NCI-H2227 treated with DMSO at 0.1 percent for 48 hours (cell line): ENCODE results near the gene SEC22B.
"Not testable (repeated sequence)": the region's sequence is repeated elsewhere in the genome, so short reads cannot be mapped to it uniquely, and the experiment has no call there.

Experiments
- DNase-seq: peaks from one replicate; lab custom pipeline; 2025; lab: John Stamatoyannopoulos, UW

SEC22B gene

DNA sequence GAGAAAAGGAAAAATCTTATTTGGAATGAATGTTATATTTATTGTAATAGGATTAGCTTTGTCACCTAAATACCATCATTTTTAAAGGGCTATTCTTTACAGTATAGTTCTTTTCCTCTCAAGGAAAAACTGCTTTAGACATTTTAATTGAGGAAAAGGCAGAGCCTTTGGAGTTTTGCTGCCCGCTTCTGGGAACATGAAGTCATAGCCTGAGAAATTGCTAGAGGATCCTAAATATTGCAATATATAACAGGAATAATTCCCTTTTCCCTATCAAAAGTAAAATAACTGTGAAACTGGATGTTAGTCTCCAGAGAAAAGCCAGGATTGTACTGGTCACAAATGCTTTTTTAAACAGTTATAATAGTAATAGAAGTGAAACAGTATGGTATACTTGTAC is 30.5 kb downstream of the SEC22B start:
- not testable (repeated sequence) for DNase-seq

- not testable (repeated sequence) for DNase-seq
These were observed 31.7 kb downstream of the SEC22B start for GRCh38 chr1:120144626-120145025.

DNA sequence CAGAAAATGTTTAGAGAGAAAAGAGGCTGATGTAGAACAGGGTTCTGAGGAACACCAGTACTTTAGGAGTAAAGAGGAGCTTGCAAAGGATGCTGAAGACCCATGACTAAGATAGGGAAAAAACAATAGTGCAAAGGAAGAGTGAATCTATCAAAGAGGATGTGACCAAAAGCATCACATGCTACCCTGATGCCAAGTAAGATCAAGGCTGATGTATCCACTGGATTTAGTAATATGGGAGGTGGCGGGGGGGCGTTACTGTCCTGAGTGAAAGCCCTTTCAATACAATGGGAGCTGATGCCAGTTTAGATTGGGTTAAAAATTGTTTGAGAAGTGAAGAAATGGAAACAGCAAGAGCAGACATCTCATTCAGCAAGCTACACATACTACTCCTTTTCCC is 32.2 kb downstream of the SEC22B start:
- not testable (repeated sequence) for DNase-seq

- not testable (repeated sequence) for DNase-seq
These were observed 33.0 kb downstream of the SEC22B start for GRCh38 chr1:120143334-120143733.

- not testable (repeated sequence) for DNase-seq
These were observed 33.6 kb downstream of the SEC22B start for GRCh38 chr1:120142512-120143263.

DNA sequence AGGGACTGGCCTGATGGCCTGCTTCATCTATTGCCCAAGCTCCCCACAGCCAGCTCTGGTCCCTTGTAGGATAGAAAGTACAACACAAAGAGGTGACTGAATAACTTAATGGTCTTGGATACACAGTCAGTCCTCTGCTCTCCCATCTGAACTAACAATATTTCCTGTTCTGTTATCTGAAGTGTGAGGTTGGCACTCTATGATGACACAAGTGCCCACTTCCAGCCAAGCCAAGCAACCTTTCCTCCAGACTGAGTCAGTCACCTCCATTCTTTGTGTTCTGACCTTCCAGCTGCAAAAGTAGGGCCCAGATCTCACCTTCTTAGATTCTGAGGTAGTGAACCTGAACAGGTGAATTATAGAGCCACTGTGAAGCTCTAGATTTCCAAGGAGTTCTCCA is 34.5 kb downstream of the SEC22B start:
- not testable (repeated sequence) for DNase-seq

- not testable (repeated sequence) for DNase-seq
These were observed 35.6 kb downstream of the SEC22B start for GRCh38 chr1:120140656-120141265.

GRCh38 chr1:120136086-120136485 is 40.2 kb downstream of the SEC22B start:
- not testable (repeated sequence) for DNase-seq

- not testable (repeated sequence) for DNase-seq
These were observed 42.4 kb downstream of the SEC22B start for GRCh38 chr1:120133928-120134325.

DNA sequence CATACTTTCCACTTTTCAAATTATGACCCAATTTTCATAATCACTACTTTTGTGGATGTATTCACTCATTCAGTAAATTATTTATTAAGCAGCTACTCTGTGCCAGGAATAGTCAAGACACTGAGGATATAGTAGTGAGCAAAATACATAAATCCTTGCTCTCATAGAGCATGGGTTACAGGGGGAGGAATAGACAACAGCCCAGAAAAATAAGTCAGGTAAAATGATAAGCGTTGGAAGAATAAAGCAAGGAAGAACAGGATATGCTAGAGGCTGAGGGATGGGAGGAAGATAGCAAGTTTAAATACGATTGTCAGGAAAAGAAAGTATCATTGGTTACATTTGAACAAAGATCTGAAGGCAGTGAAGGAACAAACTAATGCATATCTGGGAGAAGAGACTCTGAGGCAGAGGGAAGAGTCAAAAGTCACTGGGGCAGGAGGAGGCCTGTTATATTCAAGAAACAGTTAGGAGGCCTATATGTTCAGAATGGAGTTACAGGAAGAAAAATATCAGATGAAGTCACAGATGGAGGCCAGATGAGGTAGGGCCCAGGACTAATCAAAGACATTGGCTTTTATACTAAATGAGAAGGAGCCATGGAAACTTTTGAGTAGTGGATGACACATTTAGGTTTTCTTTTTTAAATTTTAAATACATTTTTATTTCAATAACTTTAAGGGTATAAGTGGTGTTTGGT is 42.9 kb downstream of the SEC22B start:
- no peak for DNase-seq

GRCh38 chr1:120132406-120132763 is 43.9 kb downstream of the SEC22B start:
- not testable (repeated sequence) for DNase-seq

DNA sequence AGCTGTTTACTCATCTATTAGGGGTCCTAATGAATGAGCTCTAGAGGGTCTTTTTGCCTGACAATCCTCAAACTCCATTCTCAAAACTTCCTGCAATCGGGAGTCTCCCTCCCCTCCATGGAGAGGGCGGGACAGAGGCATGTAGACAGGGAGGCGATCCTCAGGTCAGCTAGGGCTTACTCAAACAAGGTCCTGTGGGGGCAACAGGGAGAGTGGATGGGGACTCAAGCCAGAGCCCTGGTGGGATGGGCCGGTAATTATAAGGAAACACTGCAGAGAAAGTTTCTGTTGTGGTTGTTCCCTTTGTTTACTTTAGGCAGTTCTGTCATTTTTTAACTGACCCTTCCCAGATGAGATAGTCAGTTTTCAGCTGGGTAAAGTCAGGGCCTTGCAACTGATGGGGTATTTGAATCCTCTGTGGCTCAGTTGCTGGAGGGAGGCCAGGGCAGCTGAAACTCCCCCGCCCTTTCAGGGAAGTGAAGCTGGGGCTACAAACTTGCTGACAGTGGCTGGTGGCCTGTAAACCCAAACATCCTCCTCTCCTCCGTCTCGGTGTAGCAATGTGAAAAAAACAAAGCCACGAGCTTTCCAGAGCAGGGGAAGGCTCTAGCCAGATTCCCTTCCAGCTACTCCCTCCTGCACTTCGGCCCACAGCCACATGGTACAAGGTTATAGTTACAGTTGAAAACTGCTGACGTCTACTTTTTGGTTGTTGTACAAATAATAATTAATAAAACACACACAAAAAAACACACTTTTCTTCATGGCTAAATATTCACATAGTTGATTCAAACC is 44.5 kb downstream of the SEC22B start:
- DNase-seq: not testable (repeated sequence)

DNA sequence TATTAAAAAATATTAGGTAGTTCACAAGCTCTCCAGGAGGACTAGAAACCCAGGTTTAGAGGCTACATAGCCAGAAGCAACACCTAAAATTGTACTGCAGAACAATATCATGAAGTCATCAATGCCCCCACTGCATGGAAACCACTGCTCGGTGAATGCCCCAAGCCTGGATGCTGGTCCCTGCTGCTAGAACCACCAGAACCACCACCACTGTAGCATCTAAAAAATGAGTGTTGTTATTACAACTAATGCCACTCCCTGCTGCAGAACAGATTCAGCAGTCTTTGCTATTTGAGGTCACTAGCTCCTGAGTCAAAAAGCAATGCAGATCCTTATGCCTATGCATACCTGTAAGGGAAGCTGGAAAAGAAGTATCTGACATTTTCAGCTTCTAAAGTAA is 48.4 kb downstream of the SEC22B start:
- DNase-seq: not testable (repeated sequence)

DNA sequence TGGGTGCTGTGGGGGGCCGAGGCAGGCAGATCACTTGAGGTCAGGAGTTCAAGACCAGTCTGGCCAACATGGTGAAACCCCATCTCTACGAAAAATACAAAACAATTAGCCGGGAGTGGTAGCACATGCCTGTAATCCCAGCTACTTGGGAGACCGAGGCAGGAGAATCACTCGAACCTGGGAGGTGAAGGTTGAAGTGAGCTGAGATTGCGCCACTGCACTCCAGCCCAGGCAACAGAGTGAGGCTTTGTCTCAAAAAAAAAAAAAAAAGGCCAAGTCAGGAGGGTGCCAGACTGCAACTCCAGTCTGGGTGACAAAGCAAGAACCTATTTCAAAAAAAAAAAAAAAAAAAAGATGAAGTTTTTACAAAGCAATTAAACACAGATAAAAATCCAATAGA is 50.1 kb downstream of the SEC22B start:
- DNase-seq: not testable (repeated sequence)

GRCh38 chr1:120124628-120125027 is 51.7 kb downstream of the SEC22B start:
- DNase-seq: not testable (repeated sequence)

- DNase-seq: not testable (repeated sequence)
These were observed 52.4 kb downstream of the SEC22B start for GRCh38 chr1:120123813-120124510.

- DNase-seq: not testable (repeated sequence)
These were observed 53.9 kb downstream of the SEC22B start for GRCh38 chr1:120122262-120122893.

GRCh38 chr1:120121830-120122229 is 54.5 kb downstream of the SEC22B start:
- not testable (repeated sequence) for DNase-seq

DNA sequence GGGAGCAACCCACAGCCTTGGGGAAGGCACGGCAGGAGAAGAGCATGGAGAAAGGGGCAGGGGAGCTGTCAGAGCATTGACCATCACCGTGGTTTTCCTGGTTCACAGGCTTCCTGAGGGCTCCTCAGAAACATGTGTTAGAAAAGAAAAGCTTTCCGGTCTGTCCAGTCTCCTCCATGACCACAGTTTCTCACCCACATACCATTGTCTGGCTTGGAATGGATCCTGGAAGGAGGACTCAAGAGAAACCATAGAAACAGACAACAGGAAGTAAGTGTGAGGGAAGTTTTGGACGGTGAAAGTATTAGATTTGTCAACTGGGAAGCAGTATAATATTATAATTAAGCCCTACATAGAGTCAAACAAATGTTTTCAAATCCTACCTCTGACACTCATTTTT is 55.8 kb downstream of the SEC22B start:
- DNase-seq: not testable (repeated sequence)

DNA sequence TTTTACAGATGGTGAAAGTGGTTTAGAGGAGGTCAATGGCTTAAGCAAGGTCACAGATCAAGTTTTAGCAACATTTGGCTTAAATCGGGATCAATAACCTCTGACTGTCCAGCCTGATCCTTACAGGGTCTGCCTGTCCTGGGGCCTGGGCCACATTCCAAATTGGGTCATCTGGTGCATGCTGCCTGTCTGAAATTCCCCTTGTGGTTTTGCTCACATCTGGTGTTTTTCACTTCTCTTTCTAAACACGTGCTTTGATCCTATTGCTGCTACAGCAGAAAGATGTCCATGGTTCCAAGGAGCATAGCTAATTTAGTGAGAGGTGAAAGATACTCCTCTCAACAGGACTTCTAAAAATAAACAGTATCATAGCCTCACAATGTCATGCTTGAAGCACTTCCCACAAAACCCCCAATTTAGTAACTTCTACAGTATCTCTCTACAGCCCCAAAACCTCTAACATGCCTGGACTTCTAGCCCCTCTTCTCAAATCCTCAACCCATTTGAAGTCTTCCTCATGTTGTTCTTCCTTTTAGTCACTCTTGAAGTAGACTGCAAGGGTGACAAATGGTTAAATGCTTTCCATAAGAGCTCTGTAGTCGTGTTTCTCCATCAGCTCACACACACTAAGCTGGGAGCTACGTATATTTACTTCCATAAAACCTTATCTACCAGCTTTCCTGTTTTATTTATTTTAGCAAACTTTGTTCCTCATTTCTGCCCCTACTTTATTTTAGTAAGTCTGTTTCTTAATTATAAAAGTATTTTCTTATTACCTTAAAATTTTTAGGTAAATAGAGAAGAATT is 58.7 kb downstream of the SEC22B start:
- DNase-seq: not testable (repeated sequence)
